Neural progenitor cell (in vitro differentiated cells): ENCODE results near the gene NELL2.

ENCODE experiments used
- CTCF ChIP-seq: fragments of 200-600 bp; sonication (generic); IDR thresholded peaks from 2 replicates; pipeline ENCODE4 v1.5.1; 2017; ENCODE audit warnings: antibody characterized with exemption, mild to moderate bottlenecking
- EZH2 ChIP-seq: fragments of 200-600 bp; sonication (generic); IDR thresholded peaks from 2 replicates; pipeline ENCODE4 v1.6.1; 2017; ENCODE audit warnings: antibody characterized with exemption, mild to moderate bottlenecking, moderate library complexity
- EZH2phosphoT487 ChIP-seq: fragments of 200-600 bp; sonication (generic); IDR thresholded peaks from 2 replicates; pipeline ENCODE4 v1.6.1; 2017; ENCODE audit warnings: antibody characterized with exemption

GRCh38 chr12:44720265-44720664 lies 155.8 kb downstream of the NELL2 start:
- no peak for TF ChIP-seq CTCF
- TF ChIP-seq EZH2phosphoT487 = no peak
- TF ChIP-seq EZH2 = no peak
